ENCODE measurements around the gene ZNF823.
A peak's percentile ranks its signal among the peaks of the same experiment; 100 is the strongest.

ZNF823 gene

DNA sequence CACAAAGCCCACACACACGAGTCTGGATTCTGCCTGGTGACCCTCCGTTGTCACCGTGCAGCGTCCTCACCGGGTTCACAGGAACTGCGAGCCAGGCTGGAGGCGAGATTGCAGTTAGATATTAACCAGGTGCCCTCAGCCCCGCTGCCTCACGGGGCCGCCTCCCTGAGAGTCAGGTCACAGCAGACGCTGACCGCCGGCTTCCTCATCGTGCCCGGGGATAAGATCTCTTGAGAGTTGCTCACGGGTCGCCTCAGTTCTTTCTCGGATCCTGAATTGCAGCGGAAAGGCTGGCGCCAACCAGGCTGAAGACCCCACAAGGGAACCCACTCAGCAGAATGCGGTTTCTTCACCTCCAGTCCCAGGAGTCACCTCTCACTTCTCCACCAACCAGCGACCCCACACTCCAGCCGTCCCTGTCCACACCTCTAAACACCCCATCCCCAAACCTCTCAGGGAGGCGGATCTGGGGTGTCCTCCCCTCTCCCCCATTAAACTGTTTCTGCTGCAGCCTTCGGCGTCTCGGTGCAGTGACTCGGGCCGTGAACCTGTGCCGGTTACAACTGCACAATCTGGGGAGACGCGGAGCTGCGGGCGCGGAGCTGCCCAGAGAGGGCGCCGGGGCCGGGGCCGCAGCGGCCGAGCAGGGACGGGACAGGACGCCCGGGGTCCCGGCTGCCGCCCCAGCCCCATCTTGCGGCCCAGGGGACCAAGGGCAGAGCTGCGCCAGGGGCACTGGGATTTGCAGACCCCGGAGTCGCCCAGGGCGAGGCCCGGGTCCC, 591 bp downstream of the ZNF823 start:
- peak; percentile 11 for DNase-seq (ENCODE audit: low read depth)

DNA sequence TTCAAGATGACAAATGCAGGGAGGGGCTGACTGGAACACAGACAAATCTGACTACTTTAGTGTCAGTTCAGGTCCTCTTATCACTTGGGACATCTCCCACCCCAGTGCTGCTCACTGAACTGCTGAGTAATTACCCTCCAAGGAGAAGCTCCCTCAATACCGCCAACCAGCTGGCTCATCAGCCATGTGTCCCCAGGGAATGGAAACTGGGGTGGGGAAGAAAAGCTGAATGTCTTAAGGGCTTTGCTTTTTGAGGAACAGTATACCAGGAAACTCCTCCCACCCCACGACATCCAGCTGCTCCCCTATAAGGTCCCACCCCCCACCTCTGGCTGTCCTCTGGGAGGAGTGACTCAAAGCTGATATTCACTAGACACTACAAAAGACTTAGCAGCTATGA, 2.0 kb downstream of the ZNF823 start:
- no peak for DNase-seq (ENCODE audit: low read depth)

DNA sequence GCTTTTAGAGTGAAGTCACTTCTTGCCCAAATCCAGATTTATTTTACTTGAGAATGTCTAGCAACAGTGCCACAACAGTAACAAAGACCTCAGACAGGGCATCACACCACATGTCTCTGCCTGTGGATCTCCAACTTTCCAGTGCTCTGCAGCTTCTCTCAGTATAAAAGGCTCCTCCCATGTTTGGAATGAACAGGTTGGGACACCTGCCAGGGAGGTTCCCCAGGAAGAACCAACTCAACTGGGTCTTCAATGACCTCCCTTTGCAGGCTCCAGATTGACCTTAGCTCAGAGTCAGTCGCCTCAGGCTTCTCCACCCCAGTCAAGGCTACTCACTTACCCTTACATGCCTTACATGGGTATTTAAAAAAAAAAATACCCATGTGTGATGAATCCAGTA, 3.4 kb downstream of the ZNF823 start:
- DNase-seq (ENCODE audit: low read depth): no peak

DNA sequence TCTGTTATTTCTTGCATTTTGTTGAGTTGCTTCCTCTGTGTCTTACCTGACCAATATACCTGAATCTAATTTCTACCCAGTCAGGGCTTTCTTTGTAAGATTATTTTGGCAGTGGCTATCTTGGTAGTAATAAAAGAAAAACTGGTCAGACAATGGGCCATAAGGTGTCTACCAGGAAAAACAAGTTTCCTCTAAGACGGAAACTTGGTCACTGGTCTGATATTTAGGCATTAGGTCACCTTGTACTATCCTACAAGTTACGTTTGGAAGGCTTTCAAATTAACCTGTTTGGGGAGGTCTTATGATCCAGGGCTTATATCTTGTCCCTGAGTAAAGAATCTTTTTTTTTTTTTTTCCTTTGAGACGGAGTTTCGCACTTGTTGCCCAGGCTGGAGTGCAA, 9.2 kb downstream of the ZNF823 start:
- DNase-seq (ENCODE audit: low read depth): no peak

DNA sequence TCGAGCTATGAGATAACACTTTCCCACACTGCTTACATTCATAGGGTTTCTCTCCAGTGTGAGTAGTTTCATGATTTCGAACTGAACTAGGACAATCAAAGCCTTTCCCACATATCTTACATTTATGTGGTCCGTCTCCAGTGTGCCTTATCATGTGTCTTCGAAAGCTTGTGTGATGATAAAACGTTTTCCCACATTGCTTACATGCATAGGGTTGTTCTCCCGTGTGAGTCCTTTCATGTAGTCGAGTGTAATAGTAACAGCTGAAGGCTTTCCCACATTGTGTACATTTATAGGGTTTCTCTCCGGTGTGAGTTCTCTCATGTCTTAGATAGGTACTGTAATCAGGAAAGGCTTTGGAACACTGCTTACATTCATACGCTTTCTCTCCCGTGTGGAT, 16.3 kb downstream of the ZNF823 start:
- DNase-seq (ENCODE audit: low read depth): no peak

DNA sequence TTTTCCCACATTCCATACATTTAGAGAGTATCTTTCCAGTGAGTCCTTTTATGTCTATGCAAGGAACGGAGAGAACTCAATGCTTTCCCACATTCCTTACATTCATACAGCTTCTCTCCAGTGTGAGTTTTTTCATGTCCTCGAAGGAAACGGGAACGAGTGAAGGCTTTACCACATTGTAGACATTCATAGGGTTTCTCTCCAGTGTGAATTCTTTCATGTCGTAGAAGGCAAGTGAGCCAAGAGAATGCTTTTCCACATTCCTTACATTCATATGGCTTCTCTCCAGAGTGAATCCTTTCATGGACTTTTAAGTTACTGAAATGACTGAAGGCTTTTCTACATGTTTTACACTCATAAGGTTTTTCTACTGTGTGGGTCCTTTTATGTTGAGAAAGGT, 17.1 kb downstream of the ZNF823 start:
- DNase-seq (ENCODE audit: low read depth): no peak

DNA sequence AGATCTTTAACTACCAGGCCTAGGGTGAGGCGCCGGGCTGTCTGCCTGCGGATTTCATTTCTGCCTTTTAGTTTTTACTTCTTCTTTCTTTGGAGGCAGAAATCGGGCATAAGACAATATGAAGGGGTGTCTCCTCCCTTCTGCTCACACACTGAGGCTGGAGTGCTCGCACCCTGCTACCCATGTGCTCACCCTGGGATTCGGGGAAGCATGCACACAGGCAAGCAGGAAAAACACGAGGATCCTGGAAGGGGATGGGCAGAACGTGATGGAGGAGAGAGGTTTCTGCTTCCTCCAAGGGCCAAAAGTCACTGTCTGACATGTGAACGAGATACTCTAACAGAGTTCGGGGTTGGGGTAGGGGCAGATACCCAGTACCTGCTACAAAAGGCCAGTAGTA, 28.4 kb downstream of the ZNF823 start:
- DNase-seq (ENCODE audit: low read depth): no peak

DNA sequence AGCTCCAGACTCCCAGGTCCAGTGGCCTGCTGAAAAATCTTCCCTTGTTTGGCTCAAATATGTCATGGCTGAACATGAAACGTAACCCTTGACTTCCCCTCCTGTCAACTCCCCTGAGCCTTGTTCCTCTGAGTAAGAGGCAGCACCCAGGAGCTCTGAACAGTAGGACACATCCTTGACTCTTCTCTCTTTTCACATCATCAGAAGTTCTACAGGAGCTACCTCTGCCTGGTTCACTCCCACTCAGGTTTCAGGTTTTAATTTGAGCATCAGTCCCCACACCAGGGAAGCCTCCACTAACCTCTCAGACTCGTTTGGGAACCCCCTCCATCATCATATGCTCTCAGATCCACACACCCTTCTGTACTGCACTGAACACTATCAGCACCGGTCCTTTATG, 30.3 kb downstream of the ZNF823 start:
- DNase-seq (ENCODE audit: low read depth): no peak

DNA sequence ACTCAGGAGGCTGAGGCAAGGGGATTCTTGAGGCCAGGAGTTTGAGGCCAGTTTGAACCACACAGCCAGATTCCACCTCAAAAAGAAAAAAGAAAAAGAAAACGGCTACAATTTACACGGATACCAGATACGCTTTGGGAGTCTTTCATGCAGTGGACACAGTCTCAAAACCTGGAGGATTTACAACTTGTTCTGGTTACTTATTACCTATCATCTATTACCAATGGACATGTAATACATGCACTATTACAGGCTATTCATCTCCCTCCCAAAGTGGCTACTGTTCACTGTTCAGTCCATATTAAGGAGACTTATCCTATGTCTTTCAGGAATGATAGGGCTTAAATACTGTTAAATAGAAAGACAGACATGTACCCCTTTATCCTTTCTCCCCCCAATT, 33.3 kb downstream of the ZNF823 start:
- no peak for DNase-seq (ENCODE audit: low read depth)

DNA sequence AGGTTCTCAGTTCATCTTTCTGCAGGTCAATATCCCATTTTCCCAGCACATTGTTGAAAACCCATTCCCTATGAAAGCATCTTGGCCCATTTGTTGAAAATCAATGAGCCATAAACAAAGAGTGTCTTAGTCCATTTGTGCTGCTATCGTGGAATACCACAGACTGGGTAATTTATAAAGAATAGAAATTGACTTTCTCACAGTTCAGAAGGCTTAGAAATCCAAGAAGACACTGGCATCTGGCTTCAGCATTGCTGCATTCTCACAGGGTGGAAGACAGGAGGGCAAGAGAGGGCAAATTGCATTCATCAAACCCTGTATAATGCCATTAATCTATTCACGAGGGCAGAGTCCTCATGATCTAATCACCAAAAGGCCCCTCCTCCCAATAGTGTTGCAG, 34.1 kb downstream of the ZNF823 start:
- DNase-seq (ENCODE audit: low read depth): no peak

DNA sequence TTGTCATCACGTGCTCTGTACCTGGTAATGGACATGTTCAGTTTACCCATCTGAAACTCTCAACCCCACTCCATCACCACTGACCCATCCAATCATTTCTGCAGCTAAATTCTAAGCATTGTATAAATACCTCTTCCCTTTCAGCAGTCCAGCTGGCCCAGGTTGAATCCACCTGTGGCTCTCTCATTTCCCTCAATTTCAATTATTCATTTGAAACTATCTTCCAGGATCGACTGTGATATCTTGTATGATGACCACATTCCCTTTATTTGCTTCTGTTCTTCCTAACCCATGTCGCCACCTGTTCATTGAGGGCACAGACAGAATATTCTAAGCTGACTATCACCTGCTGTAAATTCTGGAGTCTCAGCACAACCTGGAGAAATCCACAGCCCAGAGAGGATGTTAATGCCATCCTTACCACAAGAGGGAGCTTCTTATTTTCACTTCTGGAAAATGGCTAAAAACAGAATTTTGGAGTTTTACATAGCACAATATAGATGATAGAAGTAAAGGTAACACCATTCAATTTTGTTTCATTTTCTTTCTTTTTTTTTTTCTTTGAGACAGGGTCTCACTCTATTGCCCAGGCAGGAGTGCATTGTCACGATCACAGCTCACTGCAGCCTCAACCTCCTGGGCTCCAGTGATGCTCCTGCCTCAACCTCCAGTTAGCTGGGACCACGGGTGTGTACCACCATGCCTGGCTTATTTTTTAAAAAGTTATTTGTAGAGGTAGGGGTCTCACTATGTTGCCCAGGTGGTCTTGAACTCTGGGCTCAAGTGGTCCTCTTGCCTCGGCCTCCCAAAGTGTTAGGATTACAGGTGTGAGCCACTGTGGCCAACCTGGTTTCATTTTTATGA, 38.6 kb downstream of the ZNF823 start:
- no peak for DNase-seq (ENCODE audit: low read depth)

DNA sequence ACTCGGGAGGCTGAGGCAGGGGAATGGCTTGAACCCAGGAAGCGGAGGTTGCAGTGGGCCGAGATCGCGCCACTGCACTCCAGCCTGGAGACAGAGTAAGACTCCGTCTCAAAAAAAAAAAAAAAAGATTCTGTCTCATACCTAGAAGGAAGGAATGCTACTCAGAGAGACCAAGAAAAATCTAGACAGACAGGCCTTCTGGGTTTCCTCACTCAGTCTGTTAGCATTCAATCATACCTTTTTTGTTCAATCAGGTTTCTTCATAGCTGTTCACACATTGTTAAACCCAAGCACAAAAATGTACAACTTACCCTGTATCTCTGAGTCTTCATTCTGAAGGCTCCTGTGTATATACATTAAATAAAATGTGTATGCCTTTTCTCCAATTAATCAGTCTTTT, 40.5 kb downstream of the ZNF823 start:
- no peak for DNase-seq (ENCODE audit: low read depth)

DNA sequence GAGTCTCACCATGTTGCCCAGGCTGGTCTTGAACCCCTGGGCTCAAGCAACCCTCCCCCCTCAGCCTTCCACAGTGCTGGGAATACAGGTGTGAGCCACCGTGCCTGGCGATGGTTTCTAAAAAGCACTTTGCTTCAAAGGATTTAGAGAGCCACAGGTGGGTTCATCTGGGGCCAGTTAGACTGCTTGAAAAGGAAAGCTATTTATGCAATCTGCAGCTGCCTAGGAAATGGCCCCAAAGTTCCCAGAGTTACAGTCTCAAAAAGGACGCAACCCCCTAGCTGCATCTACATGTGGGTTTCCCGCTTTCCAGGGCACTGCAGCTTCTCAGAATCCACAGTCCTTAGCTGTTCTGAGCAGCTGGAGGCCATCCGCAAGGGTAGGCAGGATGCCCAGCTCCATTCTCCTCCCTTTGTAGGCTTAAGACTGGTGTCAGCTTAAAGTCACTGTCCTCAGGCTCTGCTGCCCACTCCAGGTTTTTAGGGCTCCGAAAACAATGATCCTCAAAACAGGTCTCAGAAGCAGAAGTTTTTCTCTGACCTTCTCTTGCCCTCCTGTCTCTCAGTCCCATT, 41.4 kb downstream of the ZNF823 start:
- no peak for DNase-seq (ENCODE audit: low read depth)

DNA sequence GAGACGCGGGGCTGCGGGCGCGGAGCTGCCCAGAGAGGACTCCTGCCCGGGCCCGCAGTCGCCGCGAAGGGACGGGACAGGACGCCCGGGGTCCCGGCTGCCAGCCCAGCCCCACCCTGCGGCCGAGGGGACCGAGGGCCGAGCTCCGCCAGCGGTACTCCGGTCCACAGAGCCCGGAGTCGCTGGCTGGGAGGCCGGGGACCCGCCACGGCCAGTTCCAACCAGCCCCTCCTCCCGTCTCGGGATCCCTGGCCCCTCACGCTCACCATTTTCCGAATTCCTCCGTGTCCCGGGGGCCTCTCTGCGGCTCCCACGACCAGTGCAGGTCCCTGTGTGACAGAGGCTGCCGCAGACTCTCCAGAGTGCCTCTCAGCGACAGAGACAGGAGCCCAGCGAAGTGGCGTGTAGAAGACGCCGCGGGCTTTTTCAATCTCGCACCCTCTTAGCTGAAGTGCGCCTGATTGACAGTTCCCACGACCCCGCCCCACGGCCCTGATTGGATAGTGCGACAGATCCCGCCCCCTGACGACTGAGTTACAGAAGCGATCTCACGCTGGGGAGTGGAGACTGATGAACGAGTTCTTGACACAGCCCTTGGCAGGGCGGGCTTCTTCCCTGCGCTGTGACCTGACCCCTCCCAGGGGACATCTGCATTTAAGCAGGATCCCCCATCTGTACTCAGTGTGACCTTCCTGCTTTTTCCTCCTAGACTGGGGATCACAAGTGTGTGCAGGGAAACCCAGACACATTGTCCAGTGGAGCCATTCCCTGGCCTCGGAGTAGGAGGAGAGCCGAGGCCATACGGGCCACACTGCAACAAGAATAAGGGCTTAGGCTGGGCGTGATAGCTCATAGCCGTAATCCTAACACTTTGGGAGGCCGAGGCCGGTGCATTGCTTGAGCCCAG, 44.0 kb downstream of the ZNF823 start:
- DNase-seq (ENCODE audit: low read depth): peak; percentile 63

DNA sequence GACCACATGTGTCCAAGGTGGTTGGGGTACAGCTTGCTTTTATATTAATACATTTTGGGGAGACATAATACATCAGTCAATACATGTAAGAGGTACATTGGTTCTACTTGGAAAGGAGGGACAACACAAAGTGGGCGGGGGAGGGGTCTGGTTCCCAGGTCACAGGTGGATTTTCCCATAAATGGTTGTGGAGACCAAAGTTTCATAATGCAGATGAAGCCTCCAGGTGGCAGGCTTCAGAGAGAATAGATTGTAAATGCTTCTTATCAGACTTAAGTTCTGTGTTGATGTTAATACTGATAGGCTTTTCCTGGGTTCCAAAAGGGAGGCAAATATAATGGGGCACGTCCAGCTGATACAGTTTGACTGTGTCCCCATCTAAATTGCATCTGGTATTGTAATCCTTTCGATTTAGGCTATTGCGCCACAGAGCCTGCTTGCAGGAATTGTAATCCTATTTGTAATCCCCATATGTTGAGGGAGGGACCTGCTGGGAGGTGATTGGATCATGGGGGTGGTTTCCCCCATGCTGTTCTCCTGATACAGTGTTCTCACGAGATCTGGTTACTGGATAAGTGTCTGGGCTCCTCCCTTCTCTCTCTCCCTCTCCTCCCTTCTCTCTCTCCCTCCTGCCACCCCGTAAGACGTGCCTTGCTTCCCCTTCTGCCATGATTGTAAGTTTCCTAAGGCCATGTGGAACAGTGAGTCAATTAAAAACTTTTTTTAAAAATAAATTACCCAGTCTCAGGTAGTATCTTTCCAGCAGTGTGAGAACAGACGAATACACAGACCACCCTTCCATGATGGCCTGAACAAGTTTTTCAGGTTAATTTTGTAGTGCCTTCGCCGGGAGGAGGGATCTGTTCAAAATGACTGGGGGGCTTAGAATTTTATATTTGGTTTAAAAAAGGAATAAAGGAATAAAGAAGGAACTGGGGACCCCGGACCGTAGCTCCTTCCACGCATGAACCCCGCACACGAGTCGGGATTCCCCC, 44.9 kb downstream of the ZNF823 start:
- no peak for DNase-seq (ENCODE audit: low read depth)

DNA sequence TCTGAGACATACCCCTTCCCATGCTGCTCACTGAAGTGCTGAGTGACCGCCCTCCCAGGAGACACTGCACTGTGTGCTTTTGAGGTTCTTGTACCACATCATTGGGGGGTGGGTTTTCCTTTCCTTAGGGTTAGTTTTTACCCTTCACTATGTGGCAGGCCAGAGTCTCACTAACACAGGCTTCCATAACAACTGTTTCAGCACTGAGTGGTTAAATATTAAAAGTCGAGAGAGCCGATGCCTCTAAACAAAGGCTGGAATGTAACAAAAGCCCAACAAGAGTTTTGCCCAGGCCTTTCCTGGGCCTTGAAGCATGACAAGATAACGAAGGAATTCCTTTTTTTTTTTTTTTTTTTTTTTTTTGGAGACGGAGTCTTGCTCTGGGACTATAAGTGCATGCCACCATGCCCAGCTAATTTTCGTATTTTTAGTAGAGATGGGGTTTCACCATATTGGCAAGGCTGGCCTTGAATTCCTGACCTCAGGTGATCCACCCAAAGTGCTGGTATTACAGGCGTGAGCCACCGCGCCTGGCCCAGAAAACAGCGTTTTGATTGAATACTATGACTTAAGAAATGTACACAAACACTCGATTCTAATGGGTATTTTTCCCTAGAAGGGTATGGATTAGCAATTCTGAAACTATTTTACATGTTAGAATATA, 46.5 kb downstream of the ZNF823 start:
- no peak for DNase-seq (ENCODE audit: low read depth)

DNA sequence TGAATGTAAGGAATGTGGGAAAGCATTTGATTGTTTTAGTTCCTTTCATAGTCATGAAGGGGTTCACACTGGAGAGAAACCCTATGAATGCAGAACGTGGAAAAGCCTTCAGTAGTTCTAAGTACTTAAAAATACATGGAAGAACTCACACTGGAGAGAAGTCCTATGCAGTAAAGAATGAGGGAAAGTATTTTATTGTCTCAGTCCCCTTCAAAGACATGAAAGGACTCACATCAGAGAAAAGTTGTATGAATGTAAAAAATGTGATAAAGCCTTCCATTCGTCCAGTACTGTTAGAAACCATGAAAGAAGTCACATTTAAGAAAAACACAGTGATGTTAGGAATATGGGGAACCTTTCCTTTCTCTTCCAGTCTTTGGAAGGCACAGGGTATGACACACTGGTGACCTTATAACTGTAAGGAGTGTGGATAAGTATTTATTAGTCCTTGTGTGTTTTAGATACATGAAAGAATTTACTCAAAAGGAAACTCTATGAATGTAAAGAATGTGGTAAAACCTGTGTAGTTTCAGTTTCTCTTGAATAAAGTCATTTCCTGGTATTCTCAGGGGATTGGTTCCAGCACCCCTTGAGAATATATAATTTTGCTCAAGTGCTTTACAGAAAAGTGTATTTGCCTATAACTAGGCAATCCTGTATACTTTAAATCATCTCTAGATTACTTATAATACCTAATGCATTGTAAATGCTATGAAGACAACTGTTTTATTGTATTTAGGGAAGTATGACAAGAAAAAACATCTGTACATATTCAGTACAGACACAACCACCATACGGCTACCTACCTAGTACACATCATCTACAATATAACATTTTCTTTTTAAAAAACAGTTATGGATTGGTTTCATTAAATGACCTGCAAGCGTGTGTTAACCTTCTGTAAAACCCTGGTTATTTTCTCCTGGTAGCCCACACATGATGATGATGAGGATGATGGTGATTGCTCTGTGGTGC, 52.8 kb downstream of the ZNF823 start:
- no peak for DNase-seq (ENCODE audit: low read depth)

DNA sequence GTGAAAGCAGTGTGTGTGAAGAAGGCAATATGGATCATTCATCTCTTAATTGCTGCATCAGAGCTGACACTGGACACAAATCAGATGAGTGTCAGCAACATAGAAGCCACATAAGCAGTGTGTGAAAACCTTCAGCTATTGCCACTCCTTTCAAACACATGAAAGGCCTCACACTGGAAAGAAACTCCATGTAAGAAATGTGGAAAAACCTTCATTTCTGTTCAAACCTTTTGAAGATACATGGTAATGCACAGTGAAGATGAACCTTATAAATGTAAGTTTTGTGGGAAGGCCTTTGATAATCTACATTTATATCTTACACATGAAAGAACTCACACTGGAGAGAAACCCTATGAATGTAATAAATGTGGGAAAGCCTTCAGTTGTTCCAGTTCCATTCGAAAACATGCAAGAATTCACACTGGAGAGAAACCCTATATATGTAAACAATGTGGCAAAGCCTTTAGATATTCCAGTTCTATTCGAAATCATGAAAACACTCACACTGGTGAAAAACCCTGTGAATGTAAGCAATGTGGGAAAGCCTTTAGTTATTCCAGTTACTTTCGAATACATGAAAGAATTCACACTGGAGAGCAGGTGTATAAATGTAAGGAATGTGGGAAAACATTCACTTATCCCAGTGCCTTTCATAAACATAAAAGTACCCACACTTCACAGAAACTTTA, 53.6 kb downstream of the ZNF823 start:
- no peak for DNase-seq (ENCODE audit: low read depth)
